ENCODE data around the gene G6PD. TPM values are rescaled to one million over a fixed set of nuclear protein-coding genes. Genes with fewer than 3 reads are reported as not detected.
A peak's percentile ranks its signal among the peaks of the same experiment; 100 is the strongest.

Gene G6PD
- polyA plus RNA-seq, 1 experiment = 172 TPM

- no peaks in the 10 kb centered on the region for H3K27me3 ChIP-seq (ENCODE audit: control insufficient read depth, insufficient read depth, low read length)
- CTCF ChIA-PET = no interaction called here
- POLR2A ChIA-PET = no interaction called here
Observed at GRCh38 chrX:154539077-154539476, 7.6 kb downstream of the G6PD start.

GRCh38 chrX:154535892-154536291 lies 10.8 kb downstream of the G6PD start:
- Histone ChIP-seq H3K27ac (ENCODE audit: low read depth, low read length) (no peak overlapping the region), H3K9me3 (ENCODE audit: control insufficient read depth, insufficient read depth, low read length) (no peaks in the 10 kb centered on the region), H3K27me3 (ENCODE audit: control insufficient read depth, insufficient read depth, low read length) (no peaks in the 10 kb centered on the region), H3K4me3 (ENCODE audit: low read depth, low read length) (no peak overlapping the region)
- ChIA-PET POLR2A (no interaction called here), CTCF (interaction anchor here (0.8 to 0.9 kb wide), 2 partner anchors 128 to 133 kb away, joined by 3 read pairs; no protein-coding TSS in a partner anchor)
- DNase-seq (ENCODE audit: low read depth, low spot score) = no peak
- no peak for TF ChIP-seq CTCF (IDR thresholded peaks at IDR 0.05; ENCODE audit: low read depth, low read length)

More at GRCh38 chrX:154539077-154539476, 7.6 kb downstream of the G6PD start:
- Histone ChIP-seq H3K4me3 (ENCODE audit: low read depth, low read length) (no peak overlapping the region), H3K9me3 (ENCODE audit: control insufficient read depth, insufficient read depth, low read length) (no peaks in the 10 kb centered on the region), H3K27ac (ENCODE audit: low read depth, low read length) (no peak overlapping the region)
- no peak for DNase-seq (ENCODE audit: low read depth, low spot score)
- TF ChIP-seq CTCF (IDR thresholded peaks at IDR 0.05; ENCODE audit: low read depth, low read length) = no peak

GRCh38 chrX:154534526-154535322 lies 11.9 kb downstream of the G6PD start:
- no peaks in the 10 kb centered on the region for H3K9me3 ChIP-seq (ENCODE audit: control insufficient read depth, insufficient read depth, low read length)

GRCh38 chrX:154532690-154533089 lies 14.0 kb downstream of the G6PD start:
- DNase-seq (ENCODE audit: low read depth, low spot score) = no peak
- ChIA-PET POLR2A (interaction anchor here (1.0 to 1.5 kb wide), 2 partner anchors 9 to 10 kb away, joined by 3 read pairs; no protein-coding TSS in a partner anchor), CTCF (interaction anchor here (1.6 kb wide), 1 partner anchor 133 kb away, joined by 4 read pairs; no protein-coding TSS in a partner anchor)
- Histone ChIP-seq H3K9me3 (ENCODE audit: control insufficient read depth, insufficient read depth, low read length) (no peaks in the 10 kb centered on the region), H3K27me3 (ENCODE audit: control insufficient read depth, insufficient read depth, low read length) (no peaks in the 10 kb centered on the region), H3K4me3 (ENCODE audit: low read depth, low read length) (no peak overlapping the region), H3K27ac (ENCODE audit: low read depth, low read length) (no peak overlapping the region)
- no peak for TF ChIP-seq CTCF (IDR thresholded peaks at IDR 0.05; ENCODE audit: low read depth, low read length)

More at GRCh38 chrX:154534526-154535322, 11.9 kb downstream of the G6PD start:
- ChIA-PET POLR2A (no interaction called here), CTCF (interaction anchor here (0.8 kb wide), 1 partner anchor 127 kb away, joined by 3 read pairs; no protein-coding TSS in a partner anchor)
- Histone ChIP-seq H3K27me3 (ENCODE audit: control insufficient read depth, insufficient read depth, low read length) (no peaks in the 10 kb centered on the region), H3K4me3 (ENCODE audit: low read depth, low read length) (no peak overlapping the region), H3K27ac (ENCODE audit: low read depth, low read length) (peak overlapping the region; percentile 47)
- no peak for DNase-seq (ENCODE audit: low read depth, low spot score)
- peak; percentile 87 for TF ChIP-seq CTCF (IDR thresholded peaks at IDR 0.05; ENCODE audit: low read depth, low read length)

GRCh38 chrX:154531626-154532025 lies 15.0 kb downstream of the G6PD start:
- DNase-seq (ENCODE audit: low read depth, low spot score) = no peak
- Histone ChIP-seq H3K27me3 (ENCODE audit: control insufficient read depth, insufficient read depth, low read length) (no peaks in the 10 kb centered on the region), H3K4me3 (ENCODE audit: low read depth, low read length) (no peak overlapping the region), H3K27ac (ENCODE audit: low read depth, low read length) (no peak overlapping the region), H3K9me3 (ENCODE audit: control insufficient read depth, insufficient read depth, low read length) (no peaks in the 10 kb centered on the region)
- CTCF ChIA-PET = interaction anchor here (0.9 to 1.6 kb wide), 3 partner anchors 122 to 134 kb away, joined by 3 to 4 read pairs (median 3); partner anchors contain the start of gene RPL10
- no peak for TF ChIP-seq CTCF (IDR thresholded peaks at IDR 0.05; ENCODE audit: low read depth, low read length)
- POLR2A ChIA-PET = interaction anchor here (0.6 to 1.5 kb wide), 3 partner anchors 9 to 134 kb away, joined by 3 to 9 read pairs (median 3); no protein-coding TSS in a partner anchor
